ENCODE results near the gene WDSUB1.

Gene WDSUB1

DNA sequence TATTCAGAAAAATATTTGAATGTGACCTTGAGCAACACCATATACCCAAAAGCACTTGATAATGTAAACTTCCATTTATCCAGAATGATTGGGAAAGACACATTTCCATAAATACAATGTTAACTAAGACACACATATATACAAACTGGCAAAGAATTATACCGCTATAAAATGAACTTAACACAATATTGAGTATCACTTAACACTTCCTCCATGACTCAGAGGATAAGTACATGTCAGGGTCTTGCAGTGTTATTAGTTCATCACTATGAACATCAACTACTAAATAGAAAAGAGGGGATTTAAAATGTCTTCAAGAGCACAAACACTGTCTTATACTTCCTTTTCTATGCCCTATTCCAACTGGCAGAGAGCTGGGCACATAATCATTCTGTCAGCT, 18.6 kb downstream of the WDSUB1 start:
- DNase-seq (ENCODE audit: low read depth): no peak
- TF ChIP-seq, protein P1, sequence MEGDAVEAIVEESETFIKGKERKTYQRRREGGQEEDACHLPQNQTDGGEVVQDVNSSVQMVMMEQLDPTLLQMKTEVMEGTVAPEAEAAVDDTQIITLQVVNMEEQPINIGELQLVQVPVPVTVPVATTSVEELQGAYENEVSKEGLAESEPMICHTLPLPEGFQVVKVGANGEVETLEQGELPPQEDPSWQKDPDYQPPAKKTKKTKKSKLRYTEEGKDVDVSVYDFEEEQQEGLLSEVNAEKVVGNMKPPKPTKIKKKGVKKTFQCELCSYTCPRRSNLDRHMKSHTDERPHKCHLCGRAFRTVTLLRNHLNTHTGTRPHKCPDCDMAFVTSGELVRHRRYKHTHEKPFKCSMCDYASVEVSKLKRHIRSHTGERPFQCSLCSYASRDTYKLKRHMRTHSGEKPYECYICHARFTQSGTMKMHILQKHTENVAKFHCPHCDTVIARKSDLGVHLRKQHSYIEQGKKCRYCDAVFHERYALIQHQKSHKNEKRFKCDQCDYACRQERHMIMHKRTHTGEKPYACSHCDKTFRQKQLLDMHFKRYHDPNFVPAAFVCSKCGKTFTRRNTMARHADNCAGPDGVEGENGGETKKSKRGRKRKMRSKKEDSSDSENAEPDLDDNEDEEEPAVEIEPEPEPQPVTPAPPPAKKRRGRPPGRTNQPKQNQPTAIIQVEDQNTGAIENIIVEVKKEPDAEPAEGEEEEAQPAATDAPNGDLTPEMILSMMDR (IDR thresholded peaks at IDR 0.05; ENCODE audit: low read length, missing control alignments): no peak
- H3K4me3 ChIP-seq (replicated peaks; ENCODE audit: low read depth, low read length): no peak overlapping the region

GRCh38 chr2:159266554-159266953, 19.9 kb downstream of the WDSUB1 start:
- TF ChIP-seq, protein P1 (IDR thresholded peaks at IDR 0.05; ENCODE audit: low read length, missing control alignments): no peak
- H3K4me3 ChIP-seq (replicated peaks; ENCODE audit: low read depth, low read length): no peak overlapping the region
- DNase-seq (ENCODE audit: low read depth): no peak

DNA sequence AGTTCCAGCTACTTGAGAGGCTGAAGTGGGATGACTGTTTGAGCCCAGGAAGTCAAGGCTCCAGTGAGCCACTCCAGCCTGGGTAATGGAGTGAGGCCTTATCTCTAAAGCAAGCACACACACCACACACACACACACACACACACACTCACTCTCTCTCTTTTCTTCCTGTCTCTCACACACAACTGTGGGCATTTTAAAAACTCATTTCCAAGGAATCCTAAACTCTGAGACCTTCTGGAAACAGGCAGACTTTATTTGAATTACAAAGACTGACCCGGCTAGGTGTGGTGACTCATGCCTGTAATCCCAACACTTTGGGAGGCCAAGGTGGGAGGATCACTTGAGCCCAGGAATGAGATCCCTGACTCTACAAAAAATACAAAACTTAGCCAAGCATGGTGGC, 21.3 kb downstream of the WDSUB1 start:
- peak; percentile 56 for DNase-seq (ENCODE audit: low read depth)
- TF ChIP-seq, protein P1 (IDR thresholded peaks at IDR 0.05; ENCODE audit: low read length, missing control alignments): no peak
- H3K4me3 ChIP-seq (replicated peaks; ENCODE audit: low read depth, low read length): no peak overlapping the region

DNA sequence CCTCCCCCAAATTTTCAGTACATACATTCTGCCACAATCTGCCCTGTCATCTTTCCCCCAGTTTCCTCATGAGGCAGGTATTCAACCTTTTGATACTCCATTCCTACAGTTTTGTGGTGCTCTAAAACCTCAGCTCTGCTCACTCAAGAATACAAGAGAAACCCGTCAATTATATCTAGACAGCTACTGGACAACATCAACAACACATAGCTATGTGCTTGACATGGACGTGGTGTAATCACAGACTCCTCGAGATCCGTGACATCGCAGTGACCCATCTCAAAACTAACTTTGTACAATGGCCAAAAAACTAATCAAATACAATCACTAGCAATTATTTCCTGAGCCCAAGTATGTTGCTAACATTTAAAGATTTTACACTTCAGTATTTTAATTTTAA, 23.6 kb downstream of the WDSUB1 start:
- TF ChIP-seq, protein P1 (IDR thresholded peaks at IDR 0.05; ENCODE audit: low read length, missing control alignments): no peak
- DNase-seq (ENCODE audit: low read depth): no peak
- no peak overlapping the region for H3K4me3 ChIP-seq (replicated peaks; ENCODE audit: low read depth, low read length)

GRCh38 chr2:159262226-159262625, 24.3 kb downstream of the WDSUB1 start:
- TF ChIP-seq, protein P1 (IDR thresholded peaks at IDR 0.05; ENCODE audit: low read length, missing control alignments): no peak
- DNase-seq (ENCODE audit: low read depth): no peak
- no peak overlapping the region for H3K4me3 ChIP-seq (replicated peaks; ENCODE audit: low read depth, low read length)

GRCh38 chr2:159256159-159256558, 30.3 kb downstream of the WDSUB1 start:
- peak; percentile 41 for DNase-seq (ENCODE audit: low read depth)
- TF ChIP-seq, protein P1 (IDR thresholded peaks at IDR 0.05; ENCODE audit: low read length, missing control alignments): no peak
- H3K4me3 ChIP-seq (replicated peaks; ENCODE audit: low read depth, low read length): no peak overlapping the region

- TF ChIP-seq, protein P1 (IDR thresholded peaks at IDR 0.05; ENCODE audit: low read length, missing control alignments): no peak
- no peak for DNase-seq (ENCODE audit: low read depth)
- no peak overlapping the region for H3K4me3 ChIP-seq (replicated peaks; ENCODE audit: low read depth, low read length)
These were observed 33.6 kb downstream of the WDSUB1 start for GRCh38 chr2:159252905-159253304.

All from fibroblast of pulmonary artery (primary cell).